Esophagus (tissue), 2 donors: ENCODE data around the gene ZBTB38. TPM values are rescaled to one million over a fixed set of nuclear protein-coding genes. Genes with fewer than 3 reads are reported as not detected.
A peak's percentile ranks its signal among the peaks of the same experiment; 100 is the strongest.

ENCODE experiments used
- H3K27ac ChIP-seq, 2 donors: one replicate each; pipeline ENCODE4 v1.5.1; 2013; ENCODE audit warnings: low read depth in 2 of 2, mild to moderate bottlenecking in 2 of 2, inconsistent platforms in 1 of 2, low read length in 1 of 2, moderate library complexity in 1 of 2
- H3K27me3 ChIP-seq, 2 donors: one replicate each; pipeline ENCODE4 v1.6.1; 2013; ENCODE audit warnings: low read length in 2 of 2, control low read depth in 1 of 2, mild to moderate bottlenecking in 1 of 2; ENCODE audit not compliant: insufficient read depth in 2 of 2, control insufficient read depth in 1 of 2
- H3K36me3 ChIP-seq, 2 donors: one replicate each; pipeline ENCODE4 v1.6.1; 2013; ENCODE audit warnings: low read length in 1 of 2; ENCODE audit not compliant: control insufficient read depth in 2 of 2, insufficient read depth in 2 of 2
- H3K4me1 ChIP-seq, 2 donors: one replicate each; pipeline ENCODE4 v1.6.1; 2013; ENCODE audit warnings: low read length in 1 of 2; ENCODE audit not compliant: control insufficient read depth in 2 of 2, insufficient read depth in 2 of 2
- H3K4me3 ChIP-seq, 2 donors: one replicate each; pipeline ENCODE4 v1.5.1; 2013; ENCODE audit warnings: low read length in 2 of 2, mild to moderate bottlenecking in 2 of 2, low read depth in 1 of 2, moderate library complexity in 1 of 2
- H3K9me3 ChIP-seq, 2 donors: one replicate each; pipeline ENCODE4 v1.6.1; 2013; ENCODE audit warnings: mild to moderate bottlenecking in 2 of 2, low read depth in 1 of 2, low read length in 1 of 2, moderate library complexity in 1 of 2; ENCODE audit not compliant: control insufficient read depth in 2 of 2, insufficient read depth in 1 of 2
- WGBS, 2 donors: extraction: QIAGEN DNeasy Blood & Tissue Kit; methylation state at CpG; one replicate each; pipeline ENCODE4 v1.1.7; 2013; 5-methylcytosine and 5-hydroxymethylcytosine counted together
- polyA plus RNA-seq, 2 donors: library from polyadenylated mRNA; stranded (reverse); fragments of 200-250 nt; gene quantifications; one replicate each; pipeline ENCODE4 v1.2.3, GENCODE V29; 2013
- donor health status: healthy with polysubstance abuse.
- donor health status: Bipolar disorder and iron deficiency.

The ZBTB38 gene
- polyA plus RNA-seq, 2 donors = 3.4 to 5.9 TPM

DNA sequence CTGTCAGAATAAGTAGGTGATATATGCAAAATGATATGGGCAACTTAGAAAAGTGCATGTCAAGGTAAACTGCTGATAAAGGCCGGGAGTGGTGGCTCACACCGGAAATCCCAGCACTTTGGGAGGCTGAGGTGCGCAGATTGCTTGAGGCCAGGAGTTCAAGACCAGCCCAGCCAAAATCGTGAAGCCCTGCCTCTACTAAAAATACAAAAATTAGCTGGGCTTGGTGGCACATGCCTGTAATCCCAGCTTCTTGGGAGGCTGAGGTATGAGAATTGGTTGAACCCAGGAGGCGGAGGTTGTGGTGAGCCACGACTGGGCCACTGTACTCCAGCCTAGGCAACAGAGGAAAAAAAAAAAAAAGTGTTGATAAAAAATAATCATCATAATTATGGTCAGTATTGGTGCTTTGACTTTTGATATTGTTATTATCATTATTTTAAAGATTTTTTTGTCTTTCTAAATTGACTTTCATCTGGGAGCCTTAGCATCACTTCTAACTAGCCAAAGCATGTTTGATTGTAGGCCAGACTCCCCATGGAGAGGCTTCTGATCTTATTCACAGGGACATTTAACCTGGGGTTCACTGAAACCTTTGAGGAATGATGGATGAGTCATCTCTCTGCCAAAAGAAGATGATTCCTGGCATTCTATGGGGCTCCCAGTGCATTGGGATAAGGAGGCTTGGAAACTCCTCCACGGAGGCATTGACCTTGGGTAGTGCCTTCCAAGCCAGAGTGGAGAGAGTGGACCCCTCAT, 5.6 kb downstream of the ZBTB38 start:
- H3K4me3 ChIP-seq = no peak overlapping the region
- 83 to 88% methylated on average over 7 of the region's 7 CpGs for WGBS, 2 donors
- no peaks in the 10 kb centered on the region for H3K27me3 ChIP-seq
- no peaks in the 10 kb centered on the region for H3K36me3 ChIP-seq
- no peak overlapping the region for H3K27ac ChIP-seq
- H3K4me1 ChIP-seq = no peaks in the 10 kb centered on the region
- no peaks in the 10 kb centered on the region for H3K9me3 ChIP-seq

DNA sequence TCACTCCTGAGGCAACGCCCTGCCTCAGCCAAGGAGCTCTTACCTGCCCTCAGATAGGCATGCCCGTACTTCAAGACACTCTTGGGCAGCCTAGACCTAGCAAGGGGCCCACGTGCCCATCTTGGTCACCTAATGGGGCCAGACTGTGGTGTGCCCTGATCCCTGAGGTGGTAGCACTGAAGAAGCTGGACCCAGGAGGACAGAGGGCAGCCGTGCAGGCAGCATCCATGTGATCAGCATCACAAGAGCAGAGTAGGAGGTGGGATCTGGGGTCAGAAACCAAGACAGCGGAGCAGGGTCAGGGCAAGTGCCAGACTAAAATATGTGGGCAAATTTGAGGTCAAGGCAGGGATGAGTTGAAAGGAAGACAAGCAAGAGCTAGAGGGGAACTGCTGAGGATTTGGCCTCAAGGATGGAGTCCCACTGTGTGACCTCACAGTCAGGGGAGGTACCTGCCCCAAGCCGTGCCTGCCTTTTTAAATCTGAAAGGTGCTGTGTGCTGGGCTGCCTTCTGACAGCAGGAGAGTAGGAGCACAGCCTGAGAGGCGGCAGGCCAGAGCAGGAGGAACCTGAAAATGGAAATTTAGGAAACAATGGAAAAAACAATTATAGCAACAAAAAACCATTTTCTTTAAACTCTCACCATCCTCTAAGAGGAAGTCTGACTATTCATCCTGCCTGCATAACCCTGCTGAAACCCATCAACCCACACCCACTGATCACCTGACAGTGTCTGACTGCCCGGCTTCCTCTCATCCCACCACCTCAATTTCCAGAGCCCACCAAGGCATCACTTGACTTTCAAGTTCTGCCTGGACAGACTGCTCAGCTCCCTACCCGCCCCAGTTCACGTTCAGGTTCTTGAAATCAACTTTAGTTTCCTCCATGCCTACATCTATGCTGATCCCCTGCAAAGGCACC, 7.3 kb downstream of the ZBTB38 start:
- Histone ChIP-seq H3K27ac (no peak overlapping the region), H3K4me3 (no peak overlapping the region), H3K36me3 (no peaks in the 10 kb centered on the region), H3K27me3 (no peaks in the 10 kb centered on the region), H3K4me1 (no peaks in the 10 kb centered on the region), H3K9me3 (no peaks in the 10 kb centered on the region)
- 84 to 92% methylated on average over 10 of the region's 10 CpGs for WGBS, 2 donors

DNA sequence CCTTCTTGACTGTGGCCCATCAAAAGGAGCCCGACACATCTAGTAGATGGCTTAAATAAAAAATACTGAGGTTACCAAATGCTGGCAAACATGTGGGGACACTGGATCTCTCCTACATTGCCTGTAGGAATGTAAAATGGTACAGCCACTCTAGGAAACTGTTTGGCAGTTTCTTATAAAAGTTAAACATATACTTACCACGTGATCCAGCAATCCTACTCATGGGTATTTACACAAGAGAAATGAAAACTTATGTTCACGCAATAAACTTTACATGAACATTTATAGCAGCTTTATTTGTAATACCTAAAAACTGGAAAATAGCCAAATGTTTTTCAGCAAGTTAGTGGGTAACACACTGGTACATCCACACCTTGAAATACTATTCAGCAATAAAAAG, 9.1 kb downstream of the ZBTB38 start:
- H3K4me1 ChIP-seq = no peaks in the 10 kb centered on the region
- H3K4me3 ChIP-seq = no peak overlapping the region
- no peak overlapping the region for H3K27ac ChIP-seq
- 85 to 93% methylated on average over 3 of the region's 3 CpGs for WGBS, 2 donors
- no peaks in the 10 kb centered on the region for H3K9me3 ChIP-seq
- no peaks in the 10 kb centered on the region for H3K27me3 ChIP-seq
- no peaks in the 10 kb centered on the region for H3K36me3 ChIP-seq

DNA sequence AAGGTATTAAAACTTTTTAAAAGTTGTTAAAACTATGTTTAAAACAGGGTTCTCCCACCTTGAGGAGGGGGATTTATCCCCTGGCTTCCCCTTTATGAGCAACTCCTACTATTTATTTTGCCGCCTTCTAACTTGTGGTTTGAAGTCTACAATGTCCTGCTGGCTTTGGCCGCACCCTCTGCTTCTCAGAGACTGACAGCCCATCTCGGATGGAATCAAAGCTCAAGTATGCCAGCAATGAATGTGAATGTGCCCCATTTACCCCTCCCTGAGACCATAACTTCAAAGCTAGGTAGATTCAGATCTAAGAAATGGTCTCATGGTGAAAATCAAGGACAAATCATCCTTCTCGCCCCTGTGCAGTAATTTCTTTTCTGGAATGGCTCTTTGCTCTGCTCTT, 10.3 kb downstream of the ZBTB38 start:
- Histone ChIP-seq H3K9me3 (no peaks in the 10 kb centered on the region), H3K4me1 (no peaks in the 10 kb centered on the region), H3K27ac (no peak overlapping the region), H3K4me3 (no peak overlapping the region), H3K36me3 (no peaks in the 10 kb centered on the region), H3K27me3 (no peaks in the 10 kb centered on the region)
- WGBS, 2 donors = 91 to 95% methylated on average over 4 of the region's 4 CpGs

DNA sequence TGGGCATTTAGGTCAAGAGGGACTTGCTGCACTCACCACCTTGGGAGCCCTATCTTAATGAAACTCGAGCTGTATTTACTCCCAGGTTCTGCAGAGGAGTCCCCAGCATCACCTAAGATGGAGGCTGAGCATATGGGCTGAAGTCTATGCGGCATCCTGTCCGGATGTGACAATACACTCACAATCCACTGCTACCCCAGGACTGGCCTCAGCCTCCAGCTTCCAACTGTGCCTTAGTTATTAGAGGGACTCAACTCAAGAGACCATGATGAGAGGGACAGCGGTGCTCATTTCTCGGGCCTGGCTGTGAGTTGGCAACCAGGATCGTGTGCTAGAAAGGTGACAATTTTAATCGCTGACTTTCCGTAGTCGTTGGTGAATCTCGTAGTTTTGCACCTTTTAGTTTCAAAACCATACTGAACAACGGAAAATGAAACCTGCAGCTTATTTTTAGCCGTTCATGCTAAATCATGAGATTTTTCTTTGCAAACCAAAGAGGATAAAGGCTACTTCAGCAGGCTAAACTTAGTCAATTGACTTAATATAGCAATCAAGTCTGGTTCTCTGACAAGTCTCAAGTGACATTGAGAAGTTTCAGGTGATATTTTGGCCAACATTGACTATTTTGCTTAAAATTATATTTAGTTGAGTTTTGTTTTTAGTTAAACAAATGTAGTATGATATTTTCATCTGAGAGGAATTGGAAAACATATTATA, 11.1 kb downstream of the ZBTB38 start:
- H3K27me3 ChIP-seq = no peaks in the 10 kb centered on the region
- no peaks in the 10 kb centered on the region for H3K4me1 ChIP-seq
- H3K4me3 ChIP-seq = no peak overlapping the region
- 83 to 86% methylated on average over 12 of the region's 12 CpGs for WGBS, 2 donors
- no peak overlapping the region for H3K27ac ChIP-seq
- no peaks in the 10 kb centered on the region for H3K36me3 ChIP-seq
- no peaks in the 10 kb centered on the region for H3K9me3 ChIP-seq

DNA sequence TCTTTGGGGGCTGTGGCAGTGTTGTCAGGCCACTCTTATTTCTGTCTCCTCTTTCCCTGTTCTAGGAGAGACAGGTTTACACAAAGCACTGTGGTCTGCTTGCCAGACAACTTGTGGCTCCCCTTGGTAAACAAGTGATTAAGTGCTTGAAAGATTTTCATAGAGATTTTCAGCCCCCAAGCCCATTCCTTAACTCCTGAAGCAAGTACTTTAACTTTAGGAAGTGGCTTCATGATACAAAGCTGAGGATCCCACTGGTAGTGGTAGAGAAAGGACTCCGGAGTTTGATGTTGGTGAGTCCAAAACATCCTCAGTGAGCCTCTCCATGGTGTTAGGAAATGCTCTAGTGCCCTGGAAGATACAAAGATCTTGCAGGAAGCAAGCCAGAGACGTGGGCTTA, 12.0 kb downstream of the ZBTB38 start:
- peak overlapping the region in 1 of 2 donors; percentile 3 for H3K27ac ChIP-seq
- no peaks in the 10 kb centered on the region for H3K27me3 ChIP-seq
- no peaks in the 10 kb centered on the region for H3K4me1 ChIP-seq
- H3K36me3 ChIP-seq = no peaks in the 10 kb centered on the region
- no peaks in the 10 kb centered on the region for H3K9me3 ChIP-seq
- 88 to 90% methylated on average over 2 of the region's 2 CpGs for WGBS, 2 donors
- no peak overlapping the region for H3K4me3 ChIP-seq

DNA sequence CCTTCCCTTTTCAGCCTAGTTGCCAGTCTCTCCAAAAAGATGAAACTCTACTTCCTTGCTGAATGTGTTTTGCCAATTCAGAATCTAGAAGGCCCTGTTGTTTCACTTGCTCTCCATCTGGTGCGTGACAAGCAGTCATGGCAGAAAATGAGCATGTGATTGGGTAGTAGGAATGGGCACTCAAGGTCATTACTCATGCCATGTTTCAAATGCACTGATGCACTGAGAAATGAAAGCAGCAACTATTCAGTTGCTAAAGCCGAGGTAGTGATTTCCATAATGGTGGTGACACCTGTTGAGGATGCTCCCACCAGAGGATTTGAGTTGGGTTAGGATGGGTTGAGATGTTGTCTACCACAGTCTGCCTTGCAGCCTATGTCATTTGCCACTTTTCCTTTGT, 12.7 kb downstream of the ZBTB38 start:
- 93% methylated on average over 2 of the region's 2 CpGs for WGBS, 2 donors
- no peaks in the 10 kb centered on the region for H3K36me3 ChIP-seq
- no peaks in the 10 kb centered on the region for H3K4me1 ChIP-seq
- H3K27ac ChIP-seq = no peak overlapping the region
- H3K9me3 ChIP-seq = no peaks in the 10 kb centered on the region
- H3K4me3 ChIP-seq = no peak overlapping the region
- no peaks in the 10 kb centered on the region for H3K27me3 ChIP-seq

DNA sequence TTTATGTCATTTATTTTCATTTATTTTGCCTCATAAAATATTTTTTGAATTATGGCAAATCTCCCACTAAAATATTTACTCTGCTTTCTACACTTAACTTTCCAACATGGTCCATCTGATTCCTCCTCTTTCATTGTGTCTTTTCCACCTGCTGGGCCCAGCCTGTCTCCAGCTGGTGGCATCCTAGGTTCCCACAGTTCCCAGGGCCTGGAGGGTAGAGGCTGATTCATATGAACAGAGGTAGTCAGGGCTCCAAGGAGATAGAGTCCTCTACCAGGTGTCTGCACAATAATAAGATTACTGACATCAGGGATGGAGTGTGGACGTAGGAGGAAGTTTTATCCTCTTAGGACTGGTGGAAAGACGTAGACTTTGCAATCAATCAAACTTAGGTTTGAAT, 14.3 kb downstream of the ZBTB38 start:
- no peak overlapping the region for H3K27ac ChIP-seq
- H3K36me3 ChIP-seq = no peaks in the 10 kb centered on the region
- H3K4me3 ChIP-seq = no peak overlapping the region
- H3K27me3 ChIP-seq = no peaks in the 10 kb centered on the region
- peaks cover 0 to 2% of the 10 kb centered on the region in 2 donors for H3K4me1 ChIP-seq
- H3K9me3 ChIP-seq = no peaks in the 10 kb centered on the region
- 88 to 93% methylated on average over 2 of the region's 2 CpGs for WGBS, 2 donors

DNA sequence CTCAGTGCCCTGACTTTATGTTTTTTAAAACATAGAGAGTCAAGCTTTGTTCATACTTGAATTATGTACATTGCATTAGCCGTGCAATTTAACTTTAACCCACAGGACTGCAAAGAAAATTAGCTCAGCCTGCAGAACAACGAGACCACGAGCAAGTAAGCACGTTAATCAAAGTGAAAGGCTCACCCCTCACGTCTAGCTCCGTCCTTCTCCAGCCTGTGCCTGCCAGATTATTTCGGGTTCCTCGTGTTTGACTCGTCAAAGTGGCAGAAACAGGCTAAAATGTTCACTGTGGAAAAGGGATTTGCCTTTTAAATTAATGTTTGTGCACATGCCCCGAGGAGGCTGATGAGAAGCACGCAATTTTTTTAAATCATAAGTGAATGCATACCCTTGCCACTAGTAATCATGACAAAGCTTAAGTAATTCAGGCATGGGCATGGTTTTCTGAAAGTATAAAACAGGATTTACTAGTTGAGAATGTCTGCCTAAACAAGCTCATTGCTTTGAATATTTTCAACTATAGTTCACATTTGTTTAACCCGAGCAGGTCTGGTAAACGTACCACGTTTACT, 15.3 kb downstream of the ZBTB38 start:
- 23 to 37% methylated on average over 14 of the region's 14 CpGs for WGBS, 2 donors
- Histone ChIP-seq H3K36me3 (no peaks in the 10 kb centered on the region), H3K27me3 (no peaks in the 10 kb centered on the region), H3K27ac (peak overlapping the region; percentile 31 to 52), H3K4me3 (peak overlapping the region; percentile 29 to 33), H3K9me3 (no peaks in the 10 kb centered on the region), H3K4me1 (peaks cover 0 to 2% of the 10 kb centered on the region in 2 donors)
